Activated T-cell treated with anti-CD3 and anti-CD28 coated beads, Interleukin-2, amount 50 U/mL, for 72 hours (primary cell): Measurements from ENCODE around the gene BLOC1S6. TPM values are rescaled to one million over a fixed set of nuclear protein-coding genes. Genes with fewer than 3 reads are reported as not detected.
"Not testable (repeated sequence)": the region's sequence is repeated elsewhere in the genome, so short reads cannot be mapped to it uniquely, and the experiment has no call there.

Experiments
- ATAC-seq, 2 donors: fragments of 150-1000 bp; cut with Tn5 transposase; replicated peaks in 1 of 2; 2 replicates each; pipeline ENCODE4 v1.10.0; 2021; ENCODE audit warnings: moderate library complexity in 2 of 2, mild to moderate bottlenecking in 1 of 2
- DNase-seq, 2 donors: peaks; one replicate each; pipeline ENCODE4 v3.0.0; 2021 to 2022; ENCODE audit warnings: mixed read lengths in 1 of 2
- H3K27ac Mint-ChIP-seq: one replicate; pipeline ENCODE4 v1.8.0; 2022; ENCODE audit warnings: mild to moderate bottlenecking, moderate library complexity, mixed read lengths
- H3K27me3 Mint-ChIP-seq: one replicate; pipeline ENCODE4 v1.8.0; 2022; ENCODE audit warnings: low read depth, mixed read lengths
- H3K36me3 Mint-ChIP-seq, 2 donors: one replicate each; pipeline ENCODE4 v1.8.0; 2022; ENCODE audit warnings: mixed read lengths in 2 of 2, mild to moderate bottlenecking in 1 of 2; ENCODE audit not compliant: insufficient read depth in 2 of 2
- H3K4me1 Mint-ChIP-seq: one replicate; pipeline ENCODE4 v1.8.0; 2022; ENCODE audit warnings: low read depth, mixed read lengths
- H3K4me3 Mint-ChIP-seq, 2 donors: one replicate each; pipeline ENCODE4 v1.8.0; 2022; ENCODE audit warnings: mild to moderate bottlenecking in 2 of 2, mixed read lengths in 2 of 2, moderate library complexity in 2 of 2
- H3K9me3 Mint-ChIP-seq, 2 donors: one replicate each; pipeline ENCODE4 v1.8.0; 2022; ENCODE audit warnings: mixed read lengths in 2 of 2
- total RNA-seq, 2 donors: library from RNA; stranded (reverse); gene quantifications; one replicate each; pipeline ENCODE4 v1.2.3, GENCODE V29; 2022

The BLOC1S6 gene
- total RNA-seq, 2 donors from 2014 or later: 52.5 to 60.0 TPM

DNA sequence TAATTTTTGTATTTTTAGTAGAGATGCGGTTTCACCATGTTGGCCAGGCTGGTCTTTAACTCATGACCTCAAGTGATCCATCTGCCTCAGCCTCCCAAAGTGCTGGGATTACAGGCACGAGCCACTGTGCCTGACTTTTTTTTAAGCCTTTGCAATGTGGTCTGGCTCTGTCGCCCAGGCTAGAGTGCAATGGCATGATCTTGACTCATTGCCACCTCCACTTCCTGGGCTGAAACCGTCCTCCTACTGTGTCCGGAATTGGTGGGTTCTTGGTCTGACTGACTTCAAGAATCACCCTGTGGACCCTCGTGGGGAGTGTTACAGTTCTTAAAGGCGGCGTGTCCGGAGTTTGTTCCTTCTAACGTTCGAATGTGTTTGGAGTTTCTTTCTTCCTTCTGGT lies 62.8 kb downstream of the BLOC1S6 start:
- Mint-ChIP-seq H3K4me3 (peak overlapping the region; percentile 17 to 52), H3K4me1 (peaks cover 60% of the 10 kb centered on the region), H3K27ac (peak overlapping the region; percentile 77)
- not testable (repeated sequence) for H3K9me3 Mint-ChIP-seq, H3K27me3 Mint-ChIP-seq, H3K36me3 Mint-ChIP-seq
- ATAC-seq (peak; percentile 42 to 64), DNase-seq (peak in 1 of 2 donors; percentile 37)

GRCh38 chr15:45650889-45651525 lies 63.8 kb downstream of the BLOC1S6 start:
- DNase-seq (no peak), ATAC-seq (no peak)
- H3K9me3 Mint-ChIP-seq: peaks cover 0 to 2% of the 10 kb centered on the region in 2 donors
- no peaks in the 10 kb centered on the region for H3K27me3 Mint-ChIP-seq
- H3K4me3 Mint-ChIP-seq: no peak overlapping the region
- no peak overlapping the region for H3K27ac Mint-ChIP-seq
- peaks cover 50% of the 10 kb centered on the region for H3K4me1 Mint-ChIP-seq
- peaks cover 0 to 7% of the 10 kb centered on the region in 2 donors for H3K36me3 Mint-ChIP-seq

DNA sequence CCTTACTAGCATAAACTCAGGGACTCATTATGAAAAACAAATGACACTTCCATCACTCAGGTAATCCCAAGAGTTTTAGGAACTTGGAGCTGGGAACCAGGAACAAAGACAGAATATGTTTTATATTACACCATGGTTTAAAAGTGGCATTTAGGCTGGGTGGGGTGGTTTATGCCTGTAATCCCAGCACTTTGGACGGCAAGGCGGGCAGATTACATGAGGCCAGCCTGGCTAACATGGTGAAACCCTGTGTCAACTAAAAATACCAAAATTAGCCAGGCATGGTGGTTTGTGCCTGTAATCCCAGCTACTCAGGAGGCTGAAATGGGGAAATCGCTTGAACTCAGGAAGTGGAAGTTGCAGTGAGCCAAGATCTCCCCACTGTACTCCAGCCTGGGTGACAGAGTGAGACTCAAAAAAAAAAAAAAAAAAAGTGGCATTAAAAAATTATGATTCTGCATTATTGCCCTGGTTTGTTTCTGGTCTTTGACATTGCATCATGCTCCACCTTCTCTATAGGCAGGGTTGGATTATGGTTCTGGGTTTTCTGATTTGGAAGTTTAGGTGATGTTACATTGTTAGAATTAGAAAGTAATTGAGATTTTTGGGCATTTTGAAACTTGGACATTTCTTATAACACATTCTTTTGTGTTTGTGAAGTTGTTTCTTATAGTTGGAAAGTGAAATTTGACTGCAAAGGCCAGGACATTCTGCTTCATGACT lies 66.7 kb downstream of the BLOC1S6 start:
- Mint-ChIP-seq H3K4me1 (peaks cover 35% of the 10 kb centered on the region), H3K27ac (peak overlapping the region; percentile 69), H3K27me3 (no peaks in the 10 kb centered on the region), H3K4me3 (no peak overlapping the region), H3K9me3 (peaks cover 0 to 2% of the 10 kb centered on the region in 2 donors), H3K36me3 (peaks cover 0 to 7% of the 10 kb centered on the region in 2 donors)
- no peak for DNase-seq
- ATAC-seq: no peak

DNA sequence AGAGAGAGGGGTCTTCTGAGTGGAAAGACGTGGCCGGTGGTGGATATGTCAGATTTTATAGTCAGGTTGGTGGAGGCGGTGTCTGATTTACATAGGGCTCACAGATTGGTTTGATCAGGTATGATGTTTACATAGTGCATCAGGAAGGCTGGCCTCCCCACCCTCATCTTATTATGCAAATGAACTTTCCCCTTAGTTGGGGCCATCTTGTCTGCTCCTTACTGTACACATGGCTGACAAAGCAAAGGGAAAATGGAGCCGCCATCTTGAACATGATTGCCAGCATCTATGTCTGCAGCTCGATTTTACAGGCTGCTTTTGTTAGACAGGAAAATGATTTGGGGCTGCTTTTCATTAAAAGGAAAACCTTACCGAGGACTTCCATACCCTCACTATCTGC lies 67.6 kb downstream of the BLOC1S6 start:
- Mint-ChIP-seq H3K27me3 (no peaks in the 10 kb centered on the region), H3K4me1 (peaks cover 27% of the 10 kb centered on the region), H3K4me3 (no peak overlapping the region), H3K9me3 (peaks cover 0 to 2% of the 10 kb centered on the region in 2 donors), H3K27ac (peak overlapping the region; percentile 2), H3K36me3 (peaks cover 0 to 7% of the 10 kb centered on the region in 2 donors)
- DNase-seq (no peak), ATAC-seq (no peak)

DNA sequence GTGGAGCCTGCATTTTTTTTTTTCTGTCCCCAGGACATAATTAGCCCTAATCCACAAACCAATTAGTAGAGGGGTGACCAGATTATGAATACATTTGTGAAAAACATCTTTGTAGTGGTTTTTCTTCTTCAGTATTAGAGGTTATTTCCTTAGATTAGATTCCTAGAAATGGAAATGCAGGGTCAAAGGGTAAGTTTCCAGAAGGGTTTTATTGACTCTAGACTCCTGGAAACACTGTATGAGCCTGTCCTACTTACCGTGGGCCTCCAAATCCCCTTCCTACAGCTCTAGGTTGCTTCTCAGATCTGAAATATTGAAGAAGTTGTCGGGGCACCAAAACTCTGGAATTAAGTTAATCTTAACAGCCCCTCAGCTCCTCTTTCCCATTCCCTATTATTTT lies 70.1 kb downstream of the BLOC1S6 start:
- no peak for DNase-seq
- Mint-ChIP-seq H3K27me3 (no peaks in the 10 kb centered on the region), H3K36me3 (peaks cover 0 to 4% of the 10 kb centered on the region in 2 donors), H3K4me3 (no peak overlapping the region), H3K4me1 (peaks cover 15% of the 10 kb centered on the region), H3K9me3 (no peaks in the 10 kb centered on the region), H3K27ac (no peak overlapping the region)
- no peak for ATAC-seq

GRCh38 chr15:45657764-45658545 lies 70.8 kb downstream of the BLOC1S6 start:
- peaks cover 13% of the 10 kb centered on the region for H3K4me1 Mint-ChIP-seq
- peak overlapping the region; percentile 70 for H3K27ac Mint-ChIP-seq
- DNase-seq: no peak
- H3K27me3 Mint-ChIP-seq: no peaks in the 10 kb centered on the region
- H3K9me3 Mint-ChIP-seq: no peaks in the 10 kb centered on the region
- H3K36me3 Mint-ChIP-seq: peaks cover 0 to 4% of the 10 kb centered on the region in 2 donors
- no peak for ATAC-seq
- no peak overlapping the region for H3K4me3 Mint-ChIP-seq

Other genes with a start within 250 kb of the BLOC1S6 start
- 1 to 10 TPM; 1.2 to 3.3 TPM for gene GATM, start 208.8 kb upstream of the BLOC1S6 start, total RNA-seq
- gene SLC30A4, start 64.6 kb upstream of the BLOC1S6 start, total RNA-seq: 1 to 10 TPM; 3.6 to 4.3 TPM
- gene SQOR, start 47.6 kb downstream of the BLOC1S6 start, total RNA-seq: 100 to 1,000 TPM; 108 to 166 TPM